ENCODE results near the gene ELL3.
"Not testable (repeated sequence)": the region's sequence is repeated elsewhere in the genome, so short reads cannot be mapped to it uniquely, and the experiment has no call there.

ELL3 gene

GRCh38 chr15:43776718-43777266, at the start of gene ELL3:
TSS of gene ELL3 (minus strand) at chr15:43776966. CDS start at chr15:43776901, 65 bp downstream.
- peaks cover 24% of the 10 kb centered on the region for H3K4me1 ChIP-seq (ENCODE audit: insufficient read depth, low read length)
- peak within 1 kb of the TSS; percentile 77 to 85 for H3K4me3 ChIP-seq (ENCODE audit: low read depth in 1 of 2, low read length in 2 of 2)
- peak within 1 kb of the TSS; percentile 84 for H3K9ac ChIP-seq (ENCODE audit: low read depth, low read length)
- H3K9me3 ChIP-seq (ENCODE audit: insufficient read depth, low read length, severe bottlenecking) = no peaks in the 10 kb centered on the region
- H3K27me3 ChIP-seq (ENCODE audit: insufficient read depth, low read length, poor library complexity) = no peaks in the 10 kb centered on the region
- no peak for TF ChIP-seq CTCF (IDR thresholded peaks at IDR 0.05; ENCODE audit: borderline replicate concordance, extremely low read depth, low read length, poor library complexity, severe bottlenecking)
- peak within 1 kb of the TSS; percentile 98 for H2AFZ ChIP-seq (ENCODE audit: low read depth, low read length)
- 0 out of 2 replicates have a peak, but pooled peaks cover 3% of the 10 kb centered on the region for H3K79me2 ChIP-seq (ENCODE audit: insufficient read depth, low read length)
- H3K27ac ChIP-seq (ENCODE audit: low read length) = peak within 1 kb of the TSS; percentile 94
- ATAC-seq (ENCODE audit: insufficient read depth, low read depth) = peak; percentile 77
- H3K36me3 ChIP-seq (ENCODE audit: insufficient read depth, low read length) = peaks cover 14% of the 10 kb centered on the region
- peak; percentile 76 for DNase-seq
- H3K4me2 ChIP-seq (ENCODE audit: insufficient read depth, low read length) = peak within 1 kb of the TSS; percentile 97
- H4K20me1 ChIP-seq (ENCODE audit: insufficient read depth, low read length) = no peaks in the 10 kb centered on the region

GRCh38 chr15:43826029-43826507, 49.3 kb upstream of the ELL3 start:
- peak overlapping the region; percentile 48 to 97; a peak in 3 of 4 replicates for H3K4me3 ChIP-seq (ENCODE audit: low read depth in 1 of 2, low read length in 2 of 2)
- H3K27ac ChIP-seq (ENCODE audit: low read length) = peak overlapping the region; percentile 95
- H4K20me1 ChIP-seq (ENCODE audit: insufficient read depth, low read length) = peaks cover 6% of the 10 kb centered on the region; the same call in 1 of the 2 replicates
- H3K36me3 ChIP-seq (ENCODE audit: insufficient read depth, low read length) = peaks cover 13% of the 10 kb centered on the region
- no peak for DNase-seq
- H2AFZ ChIP-seq (ENCODE audit: low read depth, low read length) = peak overlapping the region; percentile 89; the same call in 1 of the 2 replicates
- no peaks in the 10 kb centered on the region for H3K27me3 ChIP-seq (ENCODE audit: insufficient read depth, low read length, poor library complexity)
- no peak for ATAC-seq (ENCODE audit: insufficient read depth, low read depth)
- TF ChIP-seq EZH2 (IDR thresholded peaks at IDR 0.05; ENCODE audit: borderline replicate concordance, low read depth, low read length, severe bottlenecking) (no peak), CTCF (IDR thresholded peaks at IDR 0.05; ENCODE audit: borderline replicate concordance, extremely low read depth, low read length, poor library complexity, severe bottlenecking) (no peak)
- peak overlapping the region; percentile 79 for H3K4me2 ChIP-seq (ENCODE audit: insufficient read depth, low read length)
- peak overlapping the region; percentile 68 for H3K9ac ChIP-seq (ENCODE audit: low read depth, low read length)
- peaks cover 78% of the 10 kb centered on the region for H3K4me1 ChIP-seq (ENCODE audit: insufficient read depth, low read length)
- no peaks in the 10 kb centered on the region for H3K9me3 ChIP-seq (ENCODE audit: insufficient read depth, low read length, severe bottlenecking)
- peaks cover 97% of the 10 kb centered on the region for H3K79me2 ChIP-seq (ENCODE audit: insufficient read depth, low read length)

- peaks cover 97% of the 10 kb centered on the region for H3K79me2 ChIP-seq (ENCODE audit: insufficient read depth, low read length)
- not testable (repeated sequence) for ATAC-seq (ENCODE audit: insufficient read depth, low read depth); DNase-seq; H3K9me3 ChIP-seq (ENCODE audit: insufficient read depth, low read length, severe bottlenecking); H4K20me1 ChIP-seq (ENCODE audit: insufficient read depth, low read length); H3K27me3 ChIP-seq (ENCODE audit: insufficient read depth, low read length, poor library complexity)
- H3K4me1 ChIP-seq (ENCODE audit: insufficient read depth, low read length) = peaks cover 78% of the 10 kb centered on the region
- H2AFZ ChIP-seq (ENCODE audit: low read depth, low read length) = 0 out of 2 replicates have a peak overlapping the region, but pooled peaks have one; percentile 89
- peak overlapping the region; percentile 79 for H3K4me2 ChIP-seq (ENCODE audit: insufficient read depth, low read length)
- peak overlapping the region; percentile 95 for H3K27ac ChIP-seq (ENCODE audit: low read length)
- H3K36me3 ChIP-seq (ENCODE audit: insufficient read depth, low read length) = peaks cover 13% of the 10 kb centered on the region
- peak overlapping the region; percentile 68 for H3K9ac ChIP-seq (ENCODE audit: low read depth, low read length)
- peak overlapping the region; percentile 7 to 97; a peak in 3 of 4 replicates for H3K4me3 ChIP-seq (ENCODE audit: low read depth in 1 of 2, low read length in 2 of 2)
Observed at GRCh38 chr15:43825305-43825704, 48.5 kb upstream of the ELL3 start.
